Activated naive CD4-positive, alpha-beta T cell treated with anti-CD3 and anti-CD28 coated beads for 36 hours (primary cell): ENCODE measurements around the gene SAMD8. TPM values are rescaled to one million over a fixed set of nuclear protein-coding genes. Genes with fewer than 3 reads are reported as not detected.

Experiments used
- CTCF ChIA-PET: fragments of 350-600 bp; sonication (Branson Sonifier 250); formaldehyde crosslinking; loops from one replicate; lab custom pipeline; 2021; ENCODE audit warnings: antibody characterized with exemption; lab: Charles Lee
- DNase-seq: peaks from one replicate; pipeline ENCODE4 v3.0.0-alpha.2; 2020
- H3K27ac Mint-ChIP-seq: one replicate; pipeline ENCODE4 v1.8.0; 2021; ENCODE audit warnings: mild to moderate bottlenecking, mixed read lengths
- H3K27me3 Mint-ChIP-seq: one replicate; pipeline ENCODE4 v1.8.0; 2021; ENCODE audit warnings: low read depth, mixed read lengths
- H3K36me3 Mint-ChIP-seq: one replicate; pipeline ENCODE4 v1.8.0; 2021; ENCODE audit warnings: low read depth, mixed read lengths
- H3K4me1 Mint-ChIP-seq: one replicate; pipeline ENCODE4 v1.8.0; 2021; ENCODE audit warnings: low read depth, mixed read lengths
- H3K4me3 Mint-ChIP-seq: one replicate; pipeline ENCODE4 v1.8.0; 2021; ENCODE audit warnings: mild to moderate bottlenecking, moderate library complexity, mixed read lengths
- H3K9me3 Mint-ChIP-seq: one replicate; pipeline ENCODE4 v1.8.0; 2021; ENCODE audit warnings: mixed read lengths
- intact Hi-C: fragments of 100-400 bp; cut with micrococcal nuclease; formaldehyde crosslinking; loops from one replicate; pipeline ENCODE4 v1.15.1; 2023
- total RNA-seq, 2 experiments: library from RNA; stranded (reverse); gene quantifications; one replicate each; pipeline ENCODE4 v1.2.3, GENCODE V29; 2021

SAMD8 gene
- total RNA-seq, 2 experiments from 2014 or later: 15.3 to 16.9 TPM

- CTCF ChIA-PET: interaction anchor here (0.7 kb wide), 1 partner anchor 638 kb away, joined by 3 read pairs; no protein-coding TSS in a partner anchor
- H3K27me3 Mint-ChIP-seq: no peaks in the 10 kb centered on the region
- no peaks in the 10 kb centered on the region for H3K9me3 Mint-ChIP-seq
- peaks cover 8% of the 10 kb centered on the region for H3K4me1 Mint-ChIP-seq
- H3K27ac Mint-ChIP-seq: no peak overlapping the region
- intact Hi-C loops: no loop called here
- no peak overlapping the region for H3K4me3 Mint-ChIP-seq
- no peak for DNase-seq
- H3K36me3 Mint-ChIP-seq: no peaks in the 10 kb centered on the region
Observed at GRCh38 chr10:75072727-75073126, 38.7 kb upstream of the SAMD8 start.

- CTCF ChIA-PET: interaction anchor here (0.7 kb wide), 1 partner anchor 639 kb away, joined by 3 read pairs; no protein-coding TSS in a partner anchor
- no peaks in the 10 kb centered on the region for H3K27me3 Mint-ChIP-seq
- peaks cover 8% of the 10 kb centered on the region for H3K4me1 Mint-ChIP-seq
- H3K9me3 Mint-ChIP-seq: no peaks in the 10 kb centered on the region
- intact Hi-C loops: no loop called here
- no peak overlapping the region for H3K4me3 Mint-ChIP-seq
- H3K27ac Mint-ChIP-seq: no peak overlapping the region
- H3K36me3 Mint-ChIP-seq: no peaks in the 10 kb centered on the region
- no peak for DNase-seq
Observed at GRCh38 chr10:75073442-75073841, 38.0 kb upstream of the SAMD8 start.

GRCh38 chr10:75074711-75075445, 36.6 kb upstream of the SAMD8 start:
- H3K36me3 Mint-ChIP-seq: no peaks in the 10 kb centered on the region
- intact Hi-C loops: no loop called here
- H3K9me3 Mint-ChIP-seq: no peaks in the 10 kb centered on the region
- CTCF ChIA-PET: interaction anchor here (0.6 kb wide), 1 partner anchor 71 kb away, joined by 3 read pairs; no protein-coding TSS in a partner anchor
- peaks cover 8% of the 10 kb centered on the region for H3K4me1 Mint-ChIP-seq
- DNase-seq: no peak
- no peak overlapping the region for H3K27ac Mint-ChIP-seq
- no peak overlapping the region for H3K4me3 Mint-ChIP-seq
- H3K27me3 Mint-ChIP-seq: no peaks in the 10 kb centered on the region

- intact Hi-C loops: no loop called here
- CTCF ChIA-PET: no interaction called here
- Mint-ChIP-seq H3K4me1 (peaks cover 6% of the 10 kb centered on the region), H3K9me3 (peaks cover 3% of the 10 kb centered on the region), H3K27ac (no peak overlapping the region), H3K36me3 (no peaks in the 10 kb centered on the region), H3K4me3 (no peak overlapping the region), H3K27me3 (no peaks in the 10 kb centered on the region)
- DNase-seq: no peak
Observed at GRCh38 chr10:75076348-75076747, 35.1 kb upstream of the SAMD8 start.

GRCh38 chr10:75079436-75080083, 31.9 kb upstream of the SAMD8 start:
- H3K9me3 Mint-ChIP-seq: peaks cover 8% of the 10 kb centered on the region
- CTCF ChIA-PET: interaction anchor here (0.9 kb wide), 1 partner anchor 12 kb away, joined by 6 read pairs; no protein-coding TSS in a partner anchor
- no peak for DNase-seq
- H3K4me1 Mint-ChIP-seq: peaks cover 6% of the 10 kb centered on the region
- no peak overlapping the region for H3K27ac Mint-ChIP-seq
- H3K27me3 Mint-ChIP-seq: no peaks in the 10 kb centered on the region
- intact Hi-C loops: no loop called here
- no peaks in the 10 kb centered on the region for H3K36me3 Mint-ChIP-seq
- H3K4me3 Mint-ChIP-seq: no peak overlapping the region

- H3K36me3 Mint-ChIP-seq: no peaks in the 10 kb centered on the region
- DNase-seq: no peak
- H3K27me3 Mint-ChIP-seq: no peaks in the 10 kb centered on the region
- no peak overlapping the region for H3K27ac Mint-ChIP-seq
- intact Hi-C loops: no loop called here
- H3K4me1 Mint-ChIP-seq: no peaks in the 10 kb centered on the region
- no peak overlapping the region for H3K4me3 Mint-ChIP-seq
- CTCF ChIA-PET: no interaction called here
- H3K9me3 Mint-ChIP-seq: peaks cover 8% of the 10 kb centered on the region
Observed at GRCh38 chr10:75080554-75080953, 30.9 kb upstream of the SAMD8 start.

GRCh38 chr10:75081379-75081778, 30.1 kb upstream of the SAMD8 start:
- CTCF ChIA-PET: no interaction called here
- intact Hi-C loops: no loop called here
- no peak for DNase-seq
- no peaks in the 10 kb centered on the region for H3K36me3 Mint-ChIP-seq
- no peaks in the 10 kb centered on the region for H3K4me1 Mint-ChIP-seq
- H3K9me3 Mint-ChIP-seq: peaks cover 8% of the 10 kb centered on the region
- H3K4me3 Mint-ChIP-seq: no peak overlapping the region
- H3K27me3 Mint-ChIP-seq: no peaks in the 10 kb centered on the region
- H3K27ac Mint-ChIP-seq: no peak overlapping the region

GRCh38 chr10:75083972-75084833, 27.3 kb upstream of the SAMD8 start:
- peaks cover 8% of the 10 kb centered on the region for H3K9me3 Mint-ChIP-seq
- H3K4me3 Mint-ChIP-seq: no peak overlapping the region
- no peaks in the 10 kb centered on the region for H3K4me1 Mint-ChIP-seq
- intact Hi-C loops: no loop called here
- CTCF ChIA-PET: interaction anchor here (0.6 kb wide), 1 partner anchor 124 kb away, joined by 3 read pairs; no protein-coding TSS in a partner anchor
- no peaks in the 10 kb centered on the region for H3K36me3 Mint-ChIP-seq
- no peak for DNase-seq
- H3K27me3 Mint-ChIP-seq: no peaks in the 10 kb centered on the region
- no peak overlapping the region for H3K27ac Mint-ChIP-seq

GRCh38 chr10:75084834-75085384, 26.5 kb upstream of the SAMD8 start:
- intact Hi-C loops: no loop called here
- CTCF ChIA-PET: interaction anchor here (0.6 kb wide), 1 partner anchor 125 kb away, joined by 3 read pairs; no protein-coding TSS in a partner anchor
- no peak for DNase-seq
- Mint-ChIP-seq H3K4me3 (no peak overlapping the region), H3K36me3 (no peaks in the 10 kb centered on the region), H3K27ac (no peak overlapping the region), H3K27me3 (no peaks in the 10 kb centered on the region), H3K9me3 (peaks cover 8% of the 10 kb centered on the region), H3K4me1 (peaks cover 3% of the 10 kb centered on the region)

- H3K9me3 Mint-ChIP-seq: peaks cover 5% of the 10 kb centered on the region
- no peak for DNase-seq
- CTCF ChIA-PET: interaction anchor here (0.5 kb wide), 1 partner anchor 10 kb away, joined by 4 read pairs; no protein-coding TSS in a partner anchor
- no peak overlapping the region for H3K27ac Mint-ChIP-seq
- no peaks in the 10 kb centered on the region for H3K27me3 Mint-ChIP-seq
- peaks cover 3% of the 10 kb centered on the region for H3K4me1 Mint-ChIP-seq
- H3K4me3 Mint-ChIP-seq: no peak overlapping the region
- H3K36me3 Mint-ChIP-seq: no peaks in the 10 kb centered on the region
- intact Hi-C loops: no loop called here
Observed at GRCh38 chr10:75086278-75086934, 25.1 kb upstream of the SAMD8 start.

- CTCF ChIA-PET: interaction anchor here (2.5 kb wide), 1 partner anchor 12 kb away, joined by 7 read pairs; no protein-coding TSS in a partner anchor
- intact Hi-C loops: no loop called here
- H3K4me1 Mint-ChIP-seq: peaks cover 3% of the 10 kb centered on the region
- H3K4me3 Mint-ChIP-seq: no peak overlapping the region
- no peaks in the 10 kb centered on the region for H3K9me3 Mint-ChIP-seq
- no peaks in the 10 kb centered on the region for H3K27me3 Mint-ChIP-seq
- no peaks in the 10 kb centered on the region for H3K36me3 Mint-ChIP-seq
- DNase-seq: no peak
- no peak overlapping the region for H3K27ac Mint-ChIP-seq
Observed at GRCh38 chr10:75088640-75089039, 22.8 kb upstream of the SAMD8 start.
